Embryonic facial prominence (tissue), 1 donor: Measurements from ENCODE around the gene ZNF469.

Source experiments
- DNase-seq: peaks from one replicate; pipeline ENCODE4 v3.0.0-alpha.2; 2016; ENCODE audit errors: extremely low spot score

The ZNF469 gene

DNA sequence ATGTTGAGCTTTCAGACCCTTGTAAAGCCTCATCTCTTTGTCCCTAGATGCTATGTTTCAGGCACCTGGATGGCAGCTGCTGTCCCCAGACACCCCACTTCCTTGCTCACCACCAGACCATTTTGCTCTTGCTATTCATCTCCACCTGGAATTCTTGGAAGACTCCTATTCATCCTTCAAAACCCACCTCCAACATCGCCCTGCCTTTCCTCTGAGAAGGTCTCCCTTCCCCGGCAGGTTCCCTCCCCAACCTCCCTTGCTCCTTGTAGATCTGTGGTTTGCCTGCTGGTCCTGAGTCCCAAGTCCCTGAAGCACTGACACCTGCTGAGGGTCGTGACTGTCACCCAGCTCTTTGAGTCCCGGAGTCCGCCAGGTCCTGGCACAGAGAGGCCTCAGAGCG is 9.9 kb downstream of the ZNF469 start:
- no peak for DNase-seq

DNA sequence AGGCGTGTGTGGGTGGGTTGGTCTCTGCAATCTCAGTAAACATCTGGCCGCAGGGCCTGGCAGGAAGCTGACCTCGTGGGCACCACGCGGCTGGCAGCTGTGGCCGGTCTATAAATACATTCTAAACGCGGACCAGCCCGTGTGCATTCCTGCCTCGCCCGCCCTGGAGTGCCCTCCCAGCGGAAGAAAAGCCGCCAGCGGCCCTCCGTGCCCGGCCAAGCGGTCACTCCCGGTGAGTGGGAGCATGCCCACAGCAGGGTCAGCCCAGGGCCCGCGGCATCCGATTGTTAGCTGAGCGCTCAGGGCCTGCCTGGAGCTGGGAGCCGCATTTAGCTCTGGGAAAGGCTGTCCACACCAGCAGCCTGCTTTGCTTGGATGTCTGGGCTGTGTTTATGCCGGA is 10.3 kb downstream of the ZNF469 start:
- DNase-seq = no peak

DNA sequence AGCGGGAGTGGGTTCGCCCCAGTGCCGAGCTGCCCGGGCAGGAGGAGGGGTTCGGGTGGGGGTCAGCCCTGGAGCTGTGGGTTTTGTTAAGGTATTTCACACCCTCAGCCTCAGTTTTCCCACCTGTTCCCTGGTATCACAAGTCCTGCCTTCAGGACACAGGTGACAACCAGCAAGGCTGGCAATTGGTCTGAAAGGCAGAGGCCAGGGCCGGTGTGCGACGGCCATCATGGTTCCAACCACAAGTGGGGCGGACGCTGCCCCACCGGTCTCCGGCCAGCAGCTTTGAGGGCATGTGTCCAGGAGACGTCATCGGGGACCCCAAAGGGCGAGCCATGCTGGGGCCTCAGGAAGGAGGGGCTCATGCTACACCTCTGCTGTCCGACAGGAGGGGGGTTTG is 10.8 kb downstream of the ZNF469 start:
- DNase-seq = no peak

DNA sequence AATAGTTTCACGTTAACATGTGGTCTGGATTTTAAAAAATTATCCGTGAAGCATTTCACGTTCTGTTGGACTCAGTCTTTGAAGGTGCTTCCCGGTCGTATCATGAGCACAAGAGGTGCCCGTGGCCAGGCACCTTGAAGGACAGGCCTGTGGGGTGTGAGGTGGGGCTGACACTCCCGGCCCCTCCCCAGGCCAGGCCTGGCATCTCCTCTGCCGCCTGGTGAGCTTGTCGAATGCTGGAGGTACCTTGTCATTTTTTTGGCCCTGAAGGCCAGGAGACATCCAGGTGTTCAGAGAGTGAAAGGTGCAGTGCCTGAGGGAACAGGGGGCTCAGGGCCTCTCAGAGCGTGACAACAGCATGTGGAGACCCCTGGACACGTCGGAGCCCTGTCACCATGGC is 11.7 kb downstream of the ZNF469 start:
- no peak for DNase-seq

DNA sequence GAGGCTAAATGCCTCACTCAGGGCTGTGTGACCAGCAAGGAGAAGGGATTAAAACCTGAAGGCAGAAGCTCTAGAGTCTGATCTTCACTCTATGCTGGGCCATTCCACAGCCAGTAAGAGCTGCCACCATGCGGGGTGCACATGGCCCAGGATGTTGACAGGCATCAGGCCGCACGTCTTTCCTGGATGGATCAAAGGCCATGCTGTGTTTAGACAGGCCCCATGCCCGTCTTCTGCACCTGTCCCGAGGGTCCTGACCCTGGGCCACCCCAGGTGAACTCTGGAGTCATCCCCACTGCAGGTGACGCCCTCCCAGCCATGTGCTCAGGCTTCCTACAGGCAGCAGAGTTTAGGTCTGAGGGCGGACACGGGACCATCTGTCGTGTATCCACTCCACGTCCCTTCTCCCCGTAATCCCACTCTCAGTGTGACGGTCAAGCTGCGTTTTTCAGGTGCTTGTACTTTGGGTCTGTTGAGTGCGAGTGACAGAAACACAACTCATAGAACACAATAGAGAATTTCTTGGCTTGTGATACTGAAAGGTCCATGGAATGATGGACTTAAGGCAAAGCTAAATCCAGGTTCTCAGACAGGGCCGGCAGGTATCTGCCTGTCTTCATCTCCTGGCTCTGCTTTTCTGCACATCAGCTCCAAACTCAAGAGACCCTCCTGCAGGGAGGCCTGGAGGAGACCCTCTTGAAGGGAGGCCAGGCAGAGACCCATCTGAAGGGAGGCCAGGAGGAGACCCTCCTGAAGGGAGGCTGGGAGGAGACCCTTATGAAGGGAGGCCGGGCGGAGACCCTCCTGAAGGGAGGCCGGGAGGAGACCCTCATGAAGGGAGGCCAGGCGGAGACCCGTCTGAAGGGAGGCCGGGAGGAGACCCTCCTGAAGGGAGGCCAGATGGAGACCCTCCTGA is 13.2 kb downstream of the ZNF469 start:
- DNase-seq = no peak

DNA sequence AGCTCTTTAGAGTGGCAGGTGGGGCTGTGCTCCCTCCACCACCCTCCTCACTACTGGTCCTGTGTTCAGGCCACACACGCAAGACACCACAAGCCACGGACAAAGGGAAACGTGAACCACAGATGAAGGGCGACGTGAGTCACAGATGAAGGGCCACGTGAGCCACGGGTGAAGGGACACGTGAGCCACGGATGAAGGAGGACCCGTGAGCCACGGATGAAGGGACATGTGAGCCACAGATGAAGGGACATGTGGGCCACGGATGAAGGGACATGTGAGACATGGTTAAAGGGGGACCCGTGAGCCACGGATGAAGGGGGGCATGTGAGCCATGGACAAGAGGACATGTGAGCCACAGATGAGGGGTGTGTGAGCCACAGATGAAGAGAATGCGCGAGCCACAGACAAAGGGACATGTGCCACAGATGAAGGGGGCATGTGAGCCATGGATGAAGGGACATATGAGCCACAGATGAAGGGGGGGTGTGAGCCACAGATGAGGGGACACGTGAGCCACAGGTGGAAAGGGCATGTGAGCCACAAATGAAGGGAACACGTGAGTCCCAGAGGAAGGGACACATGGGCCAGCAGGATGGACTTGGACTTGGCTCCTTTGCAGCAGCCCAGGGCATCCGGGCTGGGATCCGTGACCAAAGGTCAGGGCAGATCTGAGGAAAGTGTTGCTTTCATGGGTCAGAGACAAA is 15.6 kb downstream of the ZNF469 start:
- no peak for DNase-seq

DNA sequence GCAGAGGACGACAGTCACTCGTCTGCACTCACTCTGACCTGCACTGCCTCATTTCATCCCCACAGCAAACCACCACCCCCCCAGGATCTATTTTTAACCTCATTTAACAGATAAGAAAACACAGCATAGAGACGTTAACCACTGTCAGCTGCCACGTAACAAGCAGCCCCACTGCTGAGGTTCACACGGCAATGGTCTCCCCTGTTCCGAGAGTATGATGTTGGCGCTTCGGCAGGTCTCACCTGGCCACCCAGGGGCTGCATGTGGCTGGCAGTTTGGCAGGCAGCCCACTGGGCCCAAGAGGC is 16.1 kb downstream of the ZNF469 start:
- no peak for DNase-seq

DNA sequence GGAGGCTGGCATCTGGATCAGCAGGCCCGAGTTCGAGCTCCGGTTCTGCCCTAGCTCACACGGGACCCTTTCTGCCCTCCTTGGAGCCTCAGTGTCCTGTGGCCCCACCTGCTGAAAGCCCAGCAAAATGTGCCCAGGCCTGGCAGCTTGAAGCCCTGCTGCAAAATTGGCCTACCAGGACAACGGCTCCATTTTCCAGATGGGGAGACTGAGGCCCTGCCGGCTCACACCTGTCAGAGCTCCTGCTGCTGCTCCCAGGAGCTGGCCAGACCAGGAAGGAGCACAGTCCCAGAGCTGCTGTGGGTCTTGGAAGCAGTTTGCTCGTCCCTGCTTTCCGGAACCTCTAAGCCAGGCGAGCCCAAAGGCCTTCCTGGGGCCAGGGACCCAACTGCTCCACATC is 17.4 kb downstream of the ZNF469 start:
- DNase-seq = no peak

DNA sequence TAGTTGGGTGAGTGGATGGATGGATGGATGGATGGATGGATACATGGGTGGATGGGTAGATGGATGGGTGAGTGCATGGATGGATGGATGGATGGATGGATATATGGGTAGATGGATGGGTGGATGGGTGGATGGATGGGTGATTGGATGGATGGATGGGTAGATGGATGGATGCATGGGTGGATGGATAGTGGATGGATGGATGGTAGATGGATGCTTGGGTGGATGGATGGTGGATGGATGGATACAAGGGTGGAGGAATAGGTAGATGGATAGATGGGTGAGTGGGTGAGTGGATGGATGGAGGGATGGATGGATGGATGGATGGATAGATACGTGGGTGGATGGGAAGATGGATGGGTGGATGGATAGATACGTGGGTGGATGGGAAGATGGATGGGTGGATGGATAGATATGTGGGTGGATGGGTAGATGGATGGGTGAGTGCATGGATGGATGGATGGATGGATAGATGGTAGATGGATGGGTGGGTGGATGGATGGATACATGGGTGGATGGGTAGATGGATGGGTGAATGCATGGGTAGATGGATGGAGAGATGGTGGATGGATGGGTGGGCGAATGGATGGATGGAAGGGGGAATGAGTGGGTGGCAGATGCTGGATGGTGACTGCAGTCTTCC is 19.0 kb downstream of the ZNF469 start:
- DNase-seq = no peak

DNA sequence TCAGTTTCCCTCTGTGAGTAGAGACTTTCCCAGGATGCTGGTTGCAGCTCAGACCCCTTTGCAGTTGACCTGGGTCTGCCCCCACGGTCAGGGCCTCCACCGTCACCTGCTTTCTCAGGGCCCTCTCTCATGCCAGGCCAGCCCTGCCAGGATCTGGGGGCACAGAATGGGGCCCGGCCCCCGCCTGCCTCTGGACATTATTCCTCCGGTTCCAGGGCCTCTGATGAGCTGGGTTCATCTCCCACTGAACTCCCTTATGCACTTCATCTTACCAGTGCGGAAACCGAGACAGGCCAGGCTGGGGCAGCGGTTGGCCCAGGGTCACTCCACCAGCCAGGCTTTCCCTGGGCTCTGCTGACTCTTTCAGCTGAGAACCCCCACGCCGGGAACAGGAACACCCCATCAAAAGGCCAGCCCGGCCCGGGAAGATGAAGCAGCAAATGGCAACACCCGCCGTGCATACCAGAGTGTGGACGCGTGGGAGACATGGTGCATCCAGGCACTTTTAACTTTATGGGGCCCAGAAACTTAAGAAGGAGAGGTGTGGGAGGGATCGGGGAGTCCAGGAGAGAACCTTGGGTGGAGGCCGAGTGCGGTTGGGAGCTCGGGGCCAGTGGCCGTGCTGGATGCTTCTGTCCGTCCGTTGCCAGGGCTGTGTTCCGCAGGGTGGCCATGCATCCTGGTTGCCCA is 19.9 kb downstream of the ZNF469 start:
- no peak for DNase-seq

DNA sequence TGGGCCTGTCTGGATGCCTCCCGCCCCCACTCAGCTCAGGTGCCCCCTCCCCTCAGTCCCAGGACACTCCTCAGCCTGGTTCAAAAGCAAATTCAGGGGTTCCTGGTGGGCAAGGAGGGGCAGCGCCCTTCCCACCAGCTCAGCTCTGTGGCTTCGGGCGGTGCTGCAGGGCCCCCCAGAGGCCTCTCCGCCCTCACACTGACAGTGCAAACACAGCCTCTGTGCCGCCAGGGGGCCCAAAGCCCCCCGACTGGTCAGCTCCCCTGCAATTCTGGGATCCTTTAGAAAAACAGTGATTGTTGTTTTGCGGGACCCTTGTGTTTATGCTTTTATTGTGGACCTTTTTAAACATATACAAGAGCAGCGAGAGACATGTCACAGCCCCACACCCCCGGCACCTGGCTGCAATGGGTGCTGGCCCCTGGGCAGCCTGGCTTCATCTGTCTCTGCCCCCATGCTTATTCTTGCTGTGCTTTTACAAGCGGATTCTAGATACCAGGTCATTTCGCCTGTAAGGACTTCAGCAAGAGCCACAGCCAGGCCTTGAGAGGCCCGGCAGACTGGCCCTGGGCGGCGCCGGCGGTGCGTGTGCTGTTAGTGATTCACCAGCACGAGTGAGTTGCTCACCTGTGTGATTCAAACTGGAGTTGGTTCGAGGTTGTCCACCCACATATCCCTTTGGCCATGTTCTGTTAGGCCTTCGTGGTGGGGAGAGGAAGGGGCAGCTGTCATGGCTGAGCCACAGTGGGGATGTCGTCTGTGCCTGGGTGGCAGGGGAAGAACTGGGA is 21.2 kb downstream of the ZNF469 start:
- DNase-seq = no peak

DNA sequence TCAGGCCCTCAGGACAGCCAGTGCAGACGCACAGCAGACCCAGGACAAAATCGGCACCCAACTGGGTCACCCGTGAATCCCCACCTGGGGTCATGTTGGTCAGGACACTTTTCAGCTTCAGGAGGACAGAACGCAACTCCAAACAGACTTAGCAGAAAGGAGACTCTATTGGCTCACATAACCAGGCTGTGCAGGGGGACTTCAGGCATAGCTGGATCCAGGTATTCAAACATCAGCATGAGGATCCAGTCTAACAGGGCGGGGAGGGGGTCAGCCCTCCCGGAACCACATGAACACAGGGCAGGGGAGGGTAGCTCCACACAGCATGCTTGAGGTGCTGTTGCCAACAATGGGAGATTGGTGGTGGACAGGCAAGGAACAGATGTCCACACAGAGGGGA is 22.0 kb downstream of the ZNF469 start:
- DNase-seq = no peak

DNA sequence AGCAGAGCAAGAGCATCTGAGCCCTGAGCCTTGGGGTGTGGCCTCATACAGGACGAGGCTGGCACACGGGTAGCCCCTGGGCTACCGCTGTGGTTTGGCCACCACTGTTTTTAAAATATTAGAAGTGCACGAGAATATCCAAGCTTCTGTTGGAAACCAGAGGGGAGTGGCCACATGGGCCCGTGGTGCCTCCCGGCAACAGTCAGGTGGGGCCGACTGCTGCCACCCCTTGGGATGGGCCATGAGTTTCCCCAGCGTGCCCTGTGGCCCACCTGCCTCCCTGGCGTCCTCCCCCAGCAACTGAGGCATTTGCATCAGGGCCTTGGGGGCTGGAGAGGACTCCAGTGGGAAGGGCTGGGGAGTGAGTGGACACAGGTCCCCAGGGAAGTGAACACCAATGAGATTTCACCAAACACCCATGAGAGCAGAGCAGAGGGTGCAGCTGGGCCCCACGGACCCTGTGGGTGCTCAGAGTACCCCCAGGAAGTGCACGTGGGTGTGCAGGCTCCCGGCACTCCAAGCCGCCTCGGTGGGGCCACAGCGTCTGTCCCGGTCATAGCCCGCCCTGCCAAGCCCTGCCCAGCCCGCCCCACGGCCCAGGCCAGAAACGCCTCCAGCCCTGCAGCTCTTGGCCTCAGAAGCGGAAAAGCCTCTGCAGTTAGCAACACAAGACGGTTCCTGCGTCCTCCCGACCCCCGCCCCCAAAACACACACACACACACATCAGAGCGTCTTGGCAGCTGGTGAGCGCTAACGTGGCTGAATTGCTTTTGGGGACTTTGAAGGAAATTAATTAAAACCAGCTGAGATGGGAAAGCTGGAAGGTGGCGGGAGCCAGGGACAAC is 22.7 kb downstream of the ZNF469 start:
- peak; percentile 25 for DNase-seq

DNA sequence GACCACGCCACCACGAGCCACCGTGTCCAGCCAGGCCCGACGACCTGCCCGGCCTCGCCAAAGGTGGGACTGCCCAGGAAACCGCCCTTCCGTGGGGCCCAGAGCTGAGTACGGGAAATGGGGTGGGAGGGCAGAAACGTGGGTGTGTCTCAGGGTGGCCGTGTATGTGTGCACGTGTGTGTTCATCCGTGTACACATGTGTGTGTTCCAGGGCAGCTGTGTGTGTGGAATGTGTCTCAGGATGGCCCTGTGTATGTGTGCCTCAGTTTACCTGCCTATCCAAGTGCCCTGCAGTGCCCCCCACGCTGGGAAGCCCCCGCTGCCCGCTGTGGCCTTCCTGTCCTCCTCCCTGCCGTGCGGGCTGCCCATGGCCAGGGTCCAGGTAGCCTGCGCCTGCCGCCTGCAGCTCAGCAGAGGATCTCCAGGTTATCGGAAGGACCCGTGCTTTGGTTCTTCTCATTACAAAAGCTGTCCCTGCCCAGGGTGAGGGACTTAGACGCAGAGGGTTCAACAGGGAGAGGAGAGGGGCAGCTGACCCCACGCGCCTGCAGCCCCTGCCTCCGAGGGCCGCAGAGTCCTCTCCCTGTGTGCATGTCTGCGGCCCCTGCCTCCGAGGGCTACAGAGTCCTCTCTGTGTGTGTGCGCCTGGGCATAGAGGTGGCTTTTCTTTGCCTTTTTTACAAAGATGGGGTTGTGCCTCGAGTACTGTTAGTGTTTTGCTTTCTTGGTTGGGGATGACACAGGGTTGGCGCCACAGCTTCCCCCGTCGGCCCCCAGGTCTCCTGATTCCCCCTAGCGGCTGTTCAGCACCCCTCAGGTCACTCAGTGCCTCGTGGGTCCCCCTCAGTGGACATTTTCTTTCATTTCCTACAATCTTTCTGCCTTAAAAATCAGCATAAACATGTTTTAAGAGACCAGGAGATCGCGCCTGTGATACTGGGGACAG is 23.6 kb downstream of the ZNF469 start:
- no peak for DNase-seq

DNA sequence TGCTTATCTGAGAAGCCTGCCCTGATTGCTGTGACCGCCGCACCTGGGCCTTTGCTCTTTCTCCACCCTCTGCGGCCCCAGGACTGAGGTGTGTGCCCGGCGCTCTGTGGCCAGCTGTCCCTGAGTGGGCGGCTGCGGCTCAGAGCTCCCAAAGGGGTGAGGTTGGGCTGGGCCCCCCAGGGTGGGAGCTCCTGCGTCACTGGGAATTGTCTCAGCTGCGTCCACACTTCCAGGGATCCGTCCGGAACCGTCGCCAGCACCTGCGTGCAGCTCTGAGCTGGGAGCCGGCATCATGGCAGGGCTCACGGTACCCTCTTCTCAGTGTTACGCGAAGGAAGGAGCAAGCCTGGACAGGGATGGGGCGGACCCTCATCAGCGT is 24.3 kb downstream of the ZNF469 start:
- DNase-seq = no peak

DNA sequence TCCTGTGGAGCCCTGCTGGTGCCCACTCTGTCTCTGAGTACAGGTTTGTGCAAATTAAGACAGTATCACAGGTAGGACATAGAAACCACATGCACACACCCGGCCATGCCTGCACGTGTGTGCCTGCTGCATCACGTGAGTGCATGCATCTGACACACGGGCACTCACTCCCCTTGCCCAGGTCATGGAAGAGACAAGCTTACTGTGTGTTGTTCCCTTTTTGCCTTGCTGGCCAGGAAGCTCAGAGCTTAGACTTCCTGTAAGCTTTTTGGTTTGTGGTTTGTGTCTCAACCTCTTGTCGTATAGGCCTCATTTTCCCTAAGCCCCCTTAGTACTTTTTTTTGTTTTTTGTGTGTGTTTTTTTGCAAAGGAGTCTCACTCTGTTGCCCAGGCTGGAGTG is 25.0 kb downstream of the ZNF469 start:
- DNase-seq = no peak

DNA sequence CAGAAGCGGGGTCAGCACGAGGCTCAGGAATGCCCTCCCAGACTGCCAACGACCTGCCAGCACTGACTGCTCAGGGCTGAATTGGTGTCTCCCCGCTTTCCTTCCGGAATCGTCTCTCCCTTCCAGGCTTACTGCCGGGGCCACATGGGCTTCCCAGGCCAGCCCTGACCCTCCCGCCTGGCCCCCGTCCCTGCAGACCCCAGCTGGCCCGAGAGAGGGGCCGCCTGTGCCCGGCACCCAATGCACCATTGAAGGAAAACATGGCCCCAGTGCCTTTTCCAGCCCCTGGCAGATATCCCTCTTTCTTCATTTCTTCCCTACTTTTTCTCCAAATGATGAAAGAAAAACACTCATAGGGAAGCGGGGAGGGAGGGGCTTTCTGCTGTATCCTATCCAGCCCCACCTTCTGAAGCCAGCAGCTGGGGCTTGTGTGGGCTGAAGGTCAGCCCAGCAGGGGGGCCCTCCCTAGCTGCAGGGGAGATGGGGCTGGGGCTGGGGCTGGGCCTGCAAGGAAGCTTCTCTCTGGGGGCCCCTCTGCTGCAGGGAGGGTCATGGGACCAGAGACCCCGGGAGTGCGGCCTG is 25.9 kb downstream of the ZNF469 start:
- DNase-seq = no peak

DNA sequence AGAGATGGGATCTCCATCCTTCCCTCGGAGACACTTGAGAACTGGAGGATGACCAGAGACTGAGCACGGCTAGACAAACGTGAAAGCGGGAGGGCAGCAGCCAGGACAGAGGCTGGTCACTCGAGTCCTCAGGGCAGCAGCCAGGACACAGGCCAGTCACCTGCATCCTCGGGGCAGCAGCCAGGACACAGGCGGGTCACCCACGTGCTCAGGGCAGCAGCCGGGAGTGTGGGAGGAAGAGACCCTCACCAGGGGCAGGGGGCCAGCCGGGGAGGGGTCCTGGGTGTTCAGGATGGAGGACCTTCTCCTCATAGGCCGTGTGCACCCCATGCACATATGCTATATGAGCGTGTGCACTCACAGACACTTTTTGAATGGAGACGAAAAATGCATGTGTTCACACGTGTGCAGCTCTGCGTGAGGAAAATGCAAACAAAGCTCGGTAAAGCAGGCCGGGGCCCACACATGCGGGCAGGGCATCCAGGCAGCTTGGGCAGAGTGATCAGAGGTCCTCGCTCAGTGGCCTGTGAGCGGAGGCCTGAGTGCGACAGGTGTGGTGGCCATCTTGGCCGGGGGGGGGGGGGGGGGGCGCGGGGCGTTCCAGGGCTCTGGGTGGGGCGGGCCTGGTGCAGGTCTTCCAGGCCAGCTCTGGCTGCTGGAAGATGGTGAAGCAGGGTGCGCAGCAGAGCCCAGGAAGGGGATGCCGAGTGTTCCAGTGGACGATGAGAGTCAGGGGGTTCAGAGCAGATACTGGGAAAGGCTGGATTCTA is 26.7 kb downstream of the ZNF469 start:
- no peak for DNase-seq
